Raji (cell line): ENCODE data around the gene ZNF892.

Experiments
- POLR2A ChIP-seq: IDR thresholded peaks from 2 replicates; pipeline ENCODE4 v1.6.1; 2011; ENCODE audit warnings: low read depth, low read length, control low read depth; ENCODE audit not compliant: insufficient read depth

The ZNF892 gene

DNA sequence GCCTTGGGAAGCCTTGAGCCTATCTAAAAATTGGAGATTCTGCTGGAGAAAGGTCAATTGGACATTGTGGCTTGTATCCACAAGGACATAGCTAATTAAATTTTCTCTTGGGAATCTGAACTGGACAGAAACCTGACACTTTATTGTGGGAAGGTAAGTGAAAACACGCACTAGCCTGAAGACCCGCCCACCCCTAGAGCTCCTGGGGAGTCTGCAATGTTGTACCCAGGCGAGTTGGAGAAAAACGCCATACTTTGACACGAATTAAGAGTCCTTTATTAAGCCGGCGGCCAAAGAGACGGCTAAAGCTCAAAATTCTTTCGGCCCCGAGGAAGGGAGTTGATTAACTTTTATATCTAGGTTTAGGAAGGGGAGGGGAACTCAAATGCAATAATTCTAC is 1.2 kb upstream of the ZNF892 start:
- no peak for TF ChIP-seq POLR2A

DNA sequence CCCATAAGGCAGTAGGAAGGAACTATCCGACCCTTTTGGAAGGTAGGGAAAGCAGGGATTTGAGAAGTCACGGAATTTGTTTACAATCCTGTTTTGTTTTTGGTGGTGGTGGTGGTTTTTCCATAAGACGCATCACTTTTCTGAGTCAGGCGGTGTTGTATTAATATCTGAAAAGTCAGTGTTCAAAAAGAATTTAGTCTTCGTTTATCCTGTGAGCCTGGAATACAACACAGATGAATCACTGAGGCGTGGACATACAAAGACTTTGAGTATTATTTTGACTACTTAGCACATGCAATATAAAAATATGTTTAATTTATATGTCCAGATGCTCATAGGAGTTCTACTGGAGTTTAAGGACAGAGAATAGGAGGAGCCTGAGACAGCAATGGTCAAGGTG is 785 bp downstream of the ZNF892 start:
- no peak for TF ChIP-seq POLR2A

DNA sequence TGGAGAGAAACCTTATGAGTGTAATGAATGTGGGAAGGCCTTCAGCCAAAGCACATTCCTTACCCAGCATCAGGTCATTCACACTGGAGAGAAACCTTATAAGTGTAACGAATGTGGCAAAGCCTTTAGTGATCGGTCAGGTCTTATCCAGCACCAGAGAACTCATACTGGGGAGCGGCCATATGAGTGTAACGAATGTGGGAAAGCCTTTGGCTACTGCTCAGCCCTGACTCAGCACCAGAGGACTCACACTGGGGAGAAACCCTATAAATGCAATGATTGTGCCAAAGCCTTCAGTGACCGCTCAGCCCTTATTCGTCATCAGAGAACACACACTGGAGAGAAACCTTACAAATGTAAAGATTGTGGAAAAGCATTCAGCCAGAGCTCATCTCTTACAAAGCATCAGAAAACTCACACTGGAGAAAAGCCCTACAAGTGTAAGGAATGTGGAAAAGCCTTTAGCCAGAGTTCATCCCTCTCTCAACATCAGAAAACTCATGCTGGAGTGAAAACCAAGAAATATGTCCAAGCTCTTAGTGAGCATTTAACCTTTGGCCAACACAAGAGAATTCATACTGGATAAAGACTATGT is 7.8 kb downstream of the ZNF892 start:
- no peak for TF ChIP-seq POLR2A

DNA sequence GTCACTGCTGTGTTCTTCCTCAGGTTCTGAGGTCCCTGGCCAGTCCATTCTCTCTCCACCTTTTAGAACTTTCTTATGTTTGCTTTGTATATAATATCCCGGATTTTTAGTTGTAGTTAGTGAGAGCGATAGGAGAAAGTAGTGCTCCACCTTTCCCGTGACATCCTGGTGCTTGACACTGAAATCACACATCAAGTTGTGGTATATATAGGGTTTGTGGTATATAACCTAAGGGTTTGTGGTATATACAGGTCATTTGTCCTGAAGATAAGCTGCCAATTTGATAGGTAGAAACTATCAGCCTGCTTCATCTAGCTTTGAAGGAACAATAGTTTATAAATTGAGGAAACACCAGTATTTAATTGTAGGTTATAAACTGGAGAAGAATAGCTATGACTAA is 13.1 kb downstream of the ZNF892 start:
- no peak for TF ChIP-seq POLR2A

DNA sequence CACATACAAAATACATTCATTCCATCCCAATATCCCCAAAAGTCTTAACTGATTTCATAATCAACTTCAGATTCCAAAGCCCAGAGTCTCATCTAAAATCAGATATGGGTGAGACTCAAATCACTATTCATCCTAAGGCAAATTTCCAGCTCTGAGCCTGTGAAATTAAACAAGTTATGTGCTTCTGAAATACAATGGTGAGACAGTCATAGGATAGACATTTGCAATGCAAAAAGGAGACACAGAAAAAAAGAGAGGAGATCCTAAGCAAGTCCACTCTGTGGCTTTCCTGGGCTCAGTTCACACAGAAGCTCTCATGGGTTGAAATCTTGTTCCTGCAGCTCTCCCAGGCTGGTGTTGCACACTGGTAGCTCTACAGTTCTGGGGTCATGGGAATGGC is 18.3 kb downstream of the ZNF892 start:
- no peak for TF ChIP-seq POLR2A

DNA sequence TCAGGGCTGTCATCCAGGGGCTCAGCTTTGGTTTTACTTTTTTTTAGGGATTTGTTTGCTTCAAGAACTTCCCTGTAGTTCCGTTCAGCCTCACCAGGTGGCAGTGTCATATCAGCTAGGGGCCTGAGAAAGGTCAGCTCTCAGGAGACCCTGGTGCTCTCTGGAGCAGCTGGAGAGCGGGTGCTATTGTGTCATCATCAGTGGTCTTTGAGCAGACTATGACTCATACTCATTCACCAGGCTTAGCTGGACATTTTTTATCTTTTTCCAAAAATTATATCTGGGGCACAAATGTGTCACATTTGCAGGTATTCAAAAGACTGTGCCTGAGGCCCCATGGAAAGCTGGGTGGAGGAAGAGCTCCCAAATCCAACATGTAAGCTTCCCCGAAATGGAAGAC is 24.4 kb downstream of the ZNF892 start:
- no peak for TF ChIP-seq POLR2A

DNA sequence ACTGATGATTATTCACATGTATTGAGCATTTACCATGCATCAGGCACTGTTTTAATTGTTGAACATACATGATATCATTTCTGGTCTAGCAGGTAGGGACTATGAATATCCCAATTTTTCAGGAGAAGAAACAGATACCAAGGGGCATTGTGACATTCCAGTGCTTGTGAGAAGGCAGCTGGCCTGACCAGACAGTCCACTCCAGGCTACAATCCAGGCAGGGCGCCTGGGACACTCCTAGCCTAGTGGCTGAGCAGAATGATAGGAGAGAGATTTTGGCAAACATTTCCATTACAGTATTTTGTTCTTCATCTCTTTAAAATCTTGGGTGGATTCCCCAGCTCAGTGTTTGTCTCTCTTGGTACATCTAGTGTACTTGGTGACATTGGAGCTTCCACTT is 24.9 kb downstream of the ZNF892 start:
- TF ChIP-seq POLR2A = no peak

DNA sequence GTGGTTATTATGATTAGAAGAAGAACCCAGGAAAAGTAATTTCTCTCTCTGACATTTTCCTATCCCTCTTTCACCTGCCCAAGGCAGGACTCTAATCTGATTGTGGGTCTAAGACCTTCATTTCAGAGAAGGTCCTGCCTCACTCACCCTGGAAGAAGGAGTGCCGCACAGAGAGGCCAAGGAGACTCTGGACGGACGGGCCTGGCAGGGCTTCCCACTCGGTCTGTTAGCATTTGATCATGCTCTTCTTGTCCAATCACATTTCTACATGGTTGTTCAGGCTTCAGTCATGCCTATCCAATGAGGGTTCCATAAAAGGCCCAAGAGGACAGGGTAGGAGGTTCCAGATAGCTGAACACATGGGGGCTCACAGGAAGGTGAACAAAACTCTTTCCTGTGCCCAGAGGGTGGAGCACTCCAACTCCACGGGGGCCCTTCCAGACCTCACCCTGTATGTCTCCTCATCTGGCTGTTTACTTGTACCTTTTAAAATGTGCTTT is 27.0 kb downstream of the ZNF892 start:
- no peak for TF ChIP-seq POLR2A

DNA sequence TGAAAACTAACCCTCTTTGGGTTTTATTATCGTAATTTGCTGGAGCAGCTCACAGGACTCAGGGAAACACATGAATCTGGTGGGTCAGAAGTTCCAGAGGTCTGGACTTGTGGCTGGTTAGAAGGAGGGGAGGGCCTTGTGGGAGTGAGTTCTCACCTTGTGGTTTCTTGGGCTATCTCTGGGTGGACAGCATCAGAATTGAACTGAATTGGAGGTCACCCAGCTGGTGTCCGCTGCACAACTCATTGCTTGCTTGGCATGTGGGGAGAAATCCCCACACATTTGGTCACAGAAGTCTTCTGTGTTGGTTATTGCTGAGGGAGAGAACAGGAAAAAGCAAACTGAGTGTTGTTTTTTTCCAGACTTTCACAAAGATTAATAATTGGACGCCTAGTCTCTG is 27.5 kb downstream of the ZNF892 start:
- no peak for TF ChIP-seq POLR2A

DNA sequence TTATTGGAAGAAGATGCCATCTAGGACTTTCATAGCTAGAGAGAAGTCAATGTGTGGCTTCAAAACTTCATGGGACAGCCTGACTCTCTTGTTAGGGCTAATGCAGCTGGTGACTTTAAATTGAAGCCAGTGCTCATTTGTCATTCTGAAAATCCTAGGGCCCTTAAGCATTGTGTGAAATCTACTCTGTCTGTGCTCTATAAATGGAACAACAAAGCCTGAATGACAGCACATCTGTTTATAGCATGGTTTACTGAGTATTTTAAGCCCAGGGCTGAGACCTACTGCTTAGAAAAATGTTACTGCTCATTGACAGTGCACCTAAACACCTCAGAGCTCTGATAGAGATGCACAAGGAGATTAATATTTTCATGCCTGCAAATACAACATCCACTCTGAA is 30.8 kb downstream of the ZNF892 start:
- no peak for TF ChIP-seq POLR2A

DNA sequence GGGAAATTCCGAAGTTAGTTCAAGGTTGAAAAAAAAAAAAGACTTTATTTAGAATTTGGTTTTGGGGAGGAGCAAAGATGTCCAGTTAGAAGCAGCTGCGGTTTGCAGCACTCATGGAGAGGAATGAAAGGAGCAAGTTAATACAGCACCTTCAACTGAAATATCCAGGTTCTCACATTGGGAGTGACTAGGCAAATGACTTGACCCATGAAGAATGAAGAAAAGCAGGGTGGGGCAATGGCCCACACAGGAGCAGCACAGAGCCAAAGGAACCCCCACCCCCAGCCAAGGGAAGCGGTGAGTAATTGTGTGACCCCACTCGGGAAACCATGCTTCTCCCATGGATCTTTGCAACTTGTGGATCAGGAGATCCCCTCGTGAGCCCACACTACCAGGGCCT is 32.8 kb downstream of the ZNF892 start:
- no peak for TF ChIP-seq POLR2A

DNA sequence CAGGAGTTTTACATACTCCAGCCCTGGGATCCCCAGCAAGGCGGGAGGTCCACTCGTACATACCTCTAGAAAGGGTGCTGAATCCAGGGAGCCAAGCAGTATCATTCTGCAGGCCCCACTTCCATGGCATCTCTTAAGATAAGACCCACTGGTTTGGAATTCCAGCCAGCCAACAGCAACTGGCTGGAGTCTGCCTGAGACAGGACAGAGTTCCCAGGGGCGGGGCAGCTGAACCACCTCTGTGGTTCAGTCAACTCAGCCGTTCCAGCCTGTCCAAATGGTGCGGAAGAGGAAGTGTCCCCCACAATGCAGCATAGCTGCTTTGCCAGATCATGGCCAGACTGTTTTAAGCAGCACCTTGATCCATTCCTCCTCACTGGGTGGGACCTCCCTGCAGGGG is 33.2 kb downstream of the ZNF892 start:
- TF ChIP-seq POLR2A = no peak
